ENCODE results near the gene PARP16.

- TF ChIP-seq, protein P1, sequence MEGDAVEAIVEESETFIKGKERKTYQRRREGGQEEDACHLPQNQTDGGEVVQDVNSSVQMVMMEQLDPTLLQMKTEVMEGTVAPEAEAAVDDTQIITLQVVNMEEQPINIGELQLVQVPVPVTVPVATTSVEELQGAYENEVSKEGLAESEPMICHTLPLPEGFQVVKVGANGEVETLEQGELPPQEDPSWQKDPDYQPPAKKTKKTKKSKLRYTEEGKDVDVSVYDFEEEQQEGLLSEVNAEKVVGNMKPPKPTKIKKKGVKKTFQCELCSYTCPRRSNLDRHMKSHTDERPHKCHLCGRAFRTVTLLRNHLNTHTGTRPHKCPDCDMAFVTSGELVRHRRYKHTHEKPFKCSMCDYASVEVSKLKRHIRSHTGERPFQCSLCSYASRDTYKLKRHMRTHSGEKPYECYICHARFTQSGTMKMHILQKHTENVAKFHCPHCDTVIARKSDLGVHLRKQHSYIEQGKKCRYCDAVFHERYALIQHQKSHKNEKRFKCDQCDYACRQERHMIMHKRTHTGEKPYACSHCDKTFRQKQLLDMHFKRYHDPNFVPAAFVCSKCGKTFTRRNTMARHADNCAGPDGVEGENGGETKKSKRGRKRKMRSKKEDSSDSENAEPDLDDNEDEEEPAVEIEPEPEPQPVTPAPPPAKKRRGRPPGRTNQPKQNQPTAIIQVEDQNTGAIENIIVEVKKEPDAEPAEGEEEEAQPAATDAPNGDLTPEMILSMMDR (IDR thresholded peaks at IDR 0.05; ENCODE audit: low read depth, low read length) = no peak
- no peak for TF ChIP-seq EZH2phosphoT487 (IDR thresholded peaks at IDR 0.05; ENCODE audit: low read depth)
Measured at GRCh38 chr15:65231306-65231705, 55.4 kb downstream of the PARP16 start.
